ENCODE data around the gene ACSS1.

Gene ACSS1

DNA sequence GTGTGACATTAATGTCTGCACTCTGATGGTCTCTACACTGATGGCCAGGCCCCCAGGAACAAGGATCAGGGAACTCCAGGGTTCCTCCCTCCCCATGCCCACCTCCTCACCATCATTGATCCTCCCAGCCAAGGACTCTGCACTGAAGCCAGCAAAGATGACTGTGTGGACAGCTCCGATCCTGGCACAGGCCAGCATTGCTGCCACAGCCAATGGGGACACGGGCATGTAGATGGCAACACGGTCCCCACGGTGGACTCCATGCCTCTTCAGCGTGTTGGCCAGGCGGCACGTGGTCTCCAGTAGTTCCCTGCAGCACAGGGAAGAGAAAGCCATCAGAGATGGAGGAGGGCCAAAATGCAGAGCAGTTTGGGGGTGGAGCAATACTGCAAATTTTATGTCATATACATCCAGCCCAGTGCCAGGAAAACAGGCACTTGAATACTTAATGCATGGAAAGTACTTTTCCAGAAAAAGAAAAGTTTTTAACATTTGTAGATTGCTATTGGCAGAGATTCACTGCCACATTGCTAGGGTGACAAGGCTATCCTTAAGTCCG, 27.2 kb downstream of the ACSS1 start:
- DNase-seq (ENCODE audit: low read depth in 2 of 2) = no peak

DNA sequence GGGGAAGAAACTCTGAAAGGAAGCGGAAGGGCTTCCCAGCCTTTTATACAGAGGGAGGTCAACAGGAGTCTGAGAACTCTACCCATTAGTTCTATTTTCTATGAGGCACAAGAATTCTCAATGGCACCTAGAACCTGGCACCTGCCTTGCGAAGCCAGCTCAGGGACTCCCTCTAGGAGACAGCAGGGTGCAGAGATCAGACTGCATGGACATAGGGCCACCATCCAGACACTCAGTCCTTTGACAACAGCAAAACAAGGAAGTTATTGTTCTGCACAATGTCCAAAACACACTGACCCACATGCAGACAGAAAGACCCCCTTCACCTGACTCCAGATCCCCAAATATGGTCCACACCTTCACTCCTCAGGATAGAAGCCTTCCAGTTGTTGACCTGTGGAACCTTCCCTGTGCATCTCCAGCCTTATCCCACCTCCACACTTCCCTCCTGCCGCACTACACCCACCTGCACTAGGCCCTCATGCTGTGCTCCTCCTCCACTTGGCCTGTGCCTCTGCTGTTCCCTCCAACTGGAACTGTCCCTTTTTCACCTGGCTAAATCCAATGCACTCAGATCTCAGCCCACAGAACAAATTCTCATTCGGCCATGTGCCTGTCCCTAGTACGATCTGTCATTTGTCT, 27.8 kb downstream of the ACSS1 start:
- no peak for DNase-seq (ENCODE audit: low read depth in 2 of 2)

DNA sequence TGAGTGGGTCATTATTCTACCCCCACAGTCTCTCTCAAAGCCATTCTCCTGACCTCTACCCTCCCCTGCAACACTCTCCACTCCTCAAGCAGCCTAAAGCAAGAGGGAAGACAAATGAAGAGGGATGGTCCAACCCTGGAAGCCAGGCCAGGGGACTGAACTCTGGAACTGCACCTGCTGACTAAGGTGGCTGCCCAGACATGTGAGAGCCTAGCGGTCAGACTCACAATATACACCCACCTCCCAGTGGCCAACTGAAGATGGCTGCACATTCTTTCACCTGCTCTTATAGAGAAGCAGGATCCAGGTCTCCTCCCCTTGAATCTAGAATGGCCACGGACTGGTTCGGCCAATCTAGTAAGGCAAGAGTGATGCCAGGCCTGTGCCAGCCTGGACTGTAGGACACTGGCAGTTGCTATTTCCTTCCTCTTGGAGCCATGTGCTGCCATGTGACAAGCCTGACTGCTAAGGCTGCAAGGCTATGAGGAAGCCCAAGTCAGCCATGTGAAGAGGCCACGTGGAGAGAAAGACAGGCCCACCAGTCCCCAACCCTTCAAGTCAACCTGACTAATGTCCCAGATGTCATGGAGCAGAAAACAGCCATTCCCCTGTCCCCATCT, 31.8 kb downstream of the ACSS1 start:
- no peak for DNase-seq (ENCODE audit: low read depth in 2 of 2)

DNA sequence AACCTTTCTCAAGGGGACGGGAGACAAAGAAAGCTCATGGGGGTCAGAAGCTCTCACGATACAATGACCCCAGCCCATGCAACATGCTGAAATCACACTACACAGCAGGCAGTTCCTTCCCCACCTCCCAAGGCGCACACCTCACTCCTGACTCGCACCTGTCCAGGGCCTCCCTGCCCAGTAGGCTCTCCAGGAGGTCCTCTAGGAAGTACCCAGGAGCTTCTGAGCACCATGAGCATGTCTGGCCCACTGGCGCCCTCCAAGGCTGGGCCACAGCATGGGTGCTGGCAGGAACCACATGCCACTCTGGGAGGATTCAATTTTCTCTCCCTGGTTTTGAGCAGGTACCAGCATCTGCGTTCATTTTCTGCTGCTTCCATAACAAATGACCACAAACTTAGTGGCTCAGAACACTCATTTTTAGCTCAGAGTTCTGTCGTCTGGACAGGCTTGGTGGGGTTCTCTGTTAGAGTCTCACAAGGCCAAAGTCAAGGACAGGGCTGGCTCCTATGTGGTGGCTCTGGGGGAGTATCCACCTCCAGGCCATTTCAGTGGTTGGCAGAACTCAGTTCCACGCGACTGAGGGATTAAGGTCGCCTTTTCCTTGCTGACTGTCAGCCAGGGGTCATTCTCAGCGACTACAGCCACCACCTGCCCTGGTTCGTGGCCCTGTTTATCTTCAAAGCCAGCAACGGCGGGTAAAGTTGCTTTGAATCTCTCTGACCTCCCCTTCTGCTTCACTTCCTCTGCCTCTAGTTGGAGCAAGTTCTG, 32.7 kb downstream of the ACSS1 start:
- no peak for DNase-seq (ENCODE audit: low read depth in 2 of 2)

DNA sequence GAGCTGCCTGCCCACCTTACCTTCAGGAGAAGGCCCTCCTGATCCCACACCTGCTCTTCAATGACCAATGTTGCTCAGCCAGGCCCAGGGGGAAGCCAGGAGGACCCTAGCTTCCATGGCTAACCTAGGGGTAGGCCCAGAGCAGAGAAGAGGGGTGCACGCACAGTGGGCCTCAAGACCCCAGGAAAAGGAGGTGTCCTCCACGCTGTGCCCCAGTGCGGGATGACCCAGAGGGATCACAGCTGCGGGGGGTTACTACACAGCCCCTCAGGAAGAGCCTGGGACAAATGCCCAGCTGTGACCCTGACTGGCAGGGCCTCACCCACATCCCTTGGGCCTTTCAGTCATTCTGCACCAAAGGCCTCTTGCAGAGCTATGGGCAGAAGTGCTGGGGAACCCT, 33.8 kb downstream of the ACSS1 start:
- no peak for DNase-seq (ENCODE audit: low read depth in 2 of 2)

DNA sequence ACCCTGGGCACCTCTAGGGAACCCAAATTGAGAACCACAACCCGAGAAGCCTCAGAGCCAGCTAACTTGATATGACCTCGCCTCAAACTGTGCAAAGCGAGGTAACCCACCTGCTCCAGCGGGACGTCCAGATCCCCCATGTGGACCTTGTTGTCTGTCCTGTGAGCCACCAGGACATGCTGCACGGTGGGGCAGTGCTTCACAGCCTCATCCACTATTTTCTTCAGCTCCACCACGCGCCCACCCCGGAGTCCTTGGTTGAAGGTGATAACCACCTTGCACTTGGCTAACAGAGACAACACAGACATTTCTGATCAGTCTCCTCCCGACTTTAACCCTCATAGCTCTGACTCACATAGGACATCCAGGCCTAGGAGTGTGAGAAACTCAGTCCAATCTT, 34.6 kb downstream of the ACSS1 start:
- no peak for DNase-seq (ENCODE audit: low read depth in 2 of 2)

DNA sequence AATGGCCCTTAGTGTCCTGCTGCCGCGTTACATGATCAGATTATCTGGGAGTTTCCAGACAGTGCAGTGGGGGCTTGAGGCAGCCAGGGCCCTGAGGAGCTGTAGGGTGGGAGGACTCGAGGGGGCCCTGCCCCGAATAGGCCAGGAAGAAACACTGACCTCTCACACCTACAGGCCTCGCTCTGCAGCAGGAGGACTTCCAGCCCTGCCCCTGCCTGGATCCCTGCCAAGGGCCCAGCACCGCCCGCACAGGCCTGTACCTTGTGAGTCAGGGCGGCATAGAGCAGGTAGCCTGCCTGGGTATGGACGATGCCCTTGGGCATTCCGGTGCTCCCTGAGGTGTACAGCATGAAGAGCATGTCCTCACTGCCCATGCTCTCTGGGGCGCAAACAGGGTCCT, 35.3 kb downstream of the ACSS1 start:
- DNase-seq (ENCODE audit: low read depth in 2 of 2) = no peak

DNA sequence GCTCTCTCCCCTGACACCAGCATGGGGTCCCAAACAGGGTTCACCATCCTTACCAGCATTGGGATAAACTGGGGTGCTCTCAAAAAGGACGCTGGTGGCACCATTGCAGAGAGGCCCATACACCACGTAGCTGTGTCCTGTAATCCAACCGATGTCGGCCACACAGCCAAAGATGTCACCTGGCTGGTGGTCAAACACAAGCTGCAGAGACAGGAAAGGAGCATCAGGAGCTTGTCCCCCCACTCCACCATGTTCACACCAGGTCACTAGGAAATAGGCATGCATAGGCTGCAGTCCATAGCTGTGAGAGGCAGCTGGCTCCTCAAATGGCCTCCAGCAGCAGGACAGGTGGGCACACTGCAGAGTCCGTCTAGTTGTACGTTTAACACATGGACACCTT, 36.6 kb downstream of the ACSS1 start:
- no peak for DNase-seq (ENCODE audit: low read depth in 2 of 2)

DNA sequence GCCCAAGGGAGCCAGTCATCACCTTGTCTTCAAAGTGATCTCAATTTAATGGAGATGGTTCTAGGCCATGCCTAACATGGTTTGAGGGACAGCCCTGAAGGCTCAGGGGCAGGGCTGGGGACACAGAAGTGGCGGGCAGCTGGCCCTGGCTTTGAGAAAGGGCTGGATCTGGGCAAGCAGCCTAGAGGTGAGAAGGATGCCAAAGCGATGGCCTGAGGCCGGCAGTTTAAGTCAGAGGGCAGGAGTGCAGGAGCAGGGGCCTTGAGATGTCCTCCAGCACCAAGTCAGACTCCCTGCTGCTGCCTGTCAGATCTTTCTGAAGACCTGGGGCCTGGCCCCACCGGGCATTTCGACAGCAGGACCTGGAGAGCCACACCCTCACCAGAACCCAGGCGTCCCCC, 37.0 kb downstream of the ACSS1 start:
- no peak for DNase-seq (ENCODE audit: low read depth in 2 of 2)

DNA sequence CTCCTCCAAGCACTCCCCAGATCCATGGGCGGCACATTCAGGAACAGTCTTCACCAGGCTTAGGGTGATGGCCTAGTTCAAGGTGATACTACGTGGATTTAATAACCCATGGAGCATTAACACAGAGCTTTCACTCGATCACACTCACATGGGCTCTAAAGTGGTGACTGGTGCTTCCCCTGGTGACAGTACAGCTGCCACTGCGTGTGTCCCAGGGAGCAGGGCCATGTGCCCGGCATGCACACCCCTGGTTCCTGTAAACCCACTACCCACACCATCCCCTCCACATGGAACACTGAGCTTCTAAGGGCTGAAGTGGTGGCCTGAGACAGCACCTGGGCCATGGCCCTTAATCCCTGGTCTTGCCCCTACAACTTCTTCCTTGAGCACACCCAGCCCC, 37.6 kb downstream of the ACSS1 start:
- DNase-seq (ENCODE audit: low read depth in 2 of 2) = no peak

DNA sequence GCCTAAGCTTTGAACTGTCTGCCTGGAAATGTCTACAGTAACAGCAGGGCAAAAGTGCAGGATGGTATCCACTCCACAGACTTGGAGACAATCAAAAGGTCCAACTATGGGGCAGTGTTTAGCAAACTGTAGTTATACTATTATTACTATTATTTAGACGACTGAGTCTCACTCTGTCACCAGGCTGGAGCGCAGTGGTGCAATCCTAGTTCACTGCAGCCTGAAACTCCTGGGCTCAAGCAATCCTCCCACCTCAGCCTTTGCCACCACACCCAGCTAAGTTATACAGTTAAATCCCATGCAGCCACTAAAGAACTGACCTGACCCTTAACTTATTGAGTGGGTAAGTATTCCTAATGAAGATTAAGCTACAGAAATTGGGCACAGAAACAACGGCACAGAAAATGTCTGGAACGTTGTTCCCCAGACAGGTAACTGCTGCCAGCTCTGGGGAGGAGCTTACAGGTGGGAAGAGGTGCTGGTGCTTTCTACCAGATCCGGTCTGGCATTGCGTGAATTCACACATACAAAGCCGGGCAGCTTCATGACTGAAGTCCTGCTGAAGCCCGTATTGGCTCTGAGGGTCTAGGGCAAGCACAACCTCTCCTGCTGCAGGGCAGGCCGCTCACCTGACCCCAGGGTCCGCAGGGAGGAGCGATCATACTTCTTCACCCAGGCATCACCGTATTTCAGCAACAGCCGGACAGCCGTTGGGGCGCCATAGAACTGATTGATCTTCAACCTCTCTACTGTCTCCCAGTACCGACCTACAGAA, 38.4 kb downstream of the ACSS1 start:
- no peak for DNase-seq (ENCODE audit: low read depth in 2 of 2)

DNA sequence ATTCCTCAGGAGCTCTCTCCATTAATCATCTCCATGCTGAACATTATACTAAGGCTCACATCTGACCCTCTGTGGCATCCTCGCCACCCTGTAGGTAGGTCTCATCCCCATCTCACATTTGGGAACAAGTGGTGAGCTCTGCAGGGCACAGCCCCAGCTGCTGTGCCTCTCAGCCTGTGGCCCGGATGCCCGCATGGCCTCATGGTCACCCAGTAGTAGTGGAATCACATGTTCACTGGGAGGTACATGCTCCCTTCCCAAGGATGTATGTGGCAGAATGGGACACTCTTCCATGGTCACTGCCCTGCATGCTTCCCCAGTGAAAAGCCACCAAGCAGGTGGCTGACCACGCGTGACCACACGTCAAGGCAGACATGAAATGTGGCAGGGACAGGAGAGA, 39.1 kb downstream of the ACSS1 start:
- DNase-seq (ENCODE audit: low read depth in 2 of 2) = no peak

DNA sequence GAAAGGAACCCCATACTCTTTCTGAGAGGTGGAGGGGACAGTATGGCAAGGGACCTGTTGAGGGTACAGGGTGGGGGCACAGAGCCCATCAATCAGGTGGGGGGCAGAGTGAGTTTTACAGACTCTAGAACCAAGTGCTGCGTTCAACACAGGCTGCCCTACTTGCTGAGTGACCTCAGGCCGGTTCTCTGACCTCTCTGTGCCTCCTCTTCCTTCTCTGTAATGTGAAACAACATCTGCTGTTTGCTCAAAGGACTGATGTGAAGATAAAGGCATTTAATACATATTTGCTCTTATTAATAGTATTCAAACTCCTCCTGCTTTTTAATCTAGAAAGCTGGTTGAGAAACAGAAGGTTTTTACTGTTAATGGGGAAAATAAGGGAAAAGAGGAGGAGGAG, 39.5 kb downstream of the ACSS1 start:
- DNase-seq (ENCODE audit: low read depth in 2 of 2) = no peak

DNA sequence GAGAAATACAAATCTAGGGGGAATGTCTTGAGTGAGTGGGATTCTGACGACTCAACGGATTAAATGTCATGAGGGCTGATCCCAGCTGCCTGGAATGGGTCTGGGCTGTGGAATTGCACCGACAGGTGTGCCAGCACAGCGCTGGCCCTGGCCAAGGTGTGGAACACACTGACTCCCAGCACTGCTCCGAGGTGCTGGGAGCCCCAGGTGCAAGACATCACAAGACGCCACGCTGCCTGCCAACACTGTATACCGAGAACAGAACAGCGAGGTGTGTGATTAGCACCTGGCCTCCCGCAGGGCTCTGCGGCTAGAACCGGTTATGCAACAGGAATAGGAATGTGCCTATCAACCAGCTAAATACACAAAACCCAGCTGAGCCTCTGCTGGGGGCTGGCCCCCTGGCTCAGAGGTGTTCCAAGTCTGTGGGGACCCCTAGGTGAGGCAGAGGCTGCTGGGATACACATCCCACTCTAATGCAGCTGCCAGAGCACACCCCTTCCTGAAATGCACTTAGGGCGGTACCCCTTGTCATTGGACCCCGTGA, 40.6 kb downstream of the ACSS1 start:
- DNase-seq (ENCODE audit: low read depth in 2 of 2) = no peak

DNA sequence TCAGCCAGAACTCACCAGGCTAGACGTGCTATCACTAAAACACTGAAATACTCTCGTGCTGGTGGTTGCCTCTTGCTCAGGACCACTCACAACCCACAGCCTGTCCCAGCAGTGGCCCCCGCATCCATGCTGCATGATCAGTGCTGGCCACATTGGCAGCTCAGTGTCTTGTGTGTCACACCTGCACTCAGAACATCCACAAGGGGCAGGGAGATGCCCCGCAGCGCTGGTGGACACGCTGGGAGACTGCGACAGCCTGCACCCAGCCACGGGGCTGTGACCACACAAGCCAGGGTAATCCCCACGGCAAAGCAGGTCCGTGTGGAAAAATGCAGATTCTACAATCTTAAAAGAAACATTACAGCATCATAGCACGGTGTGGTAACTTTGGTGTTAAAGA, 41.5 kb downstream of the ACSS1 start:
- no peak for DNase-seq (ENCODE audit: low read depth in 2 of 2)

DNA sequence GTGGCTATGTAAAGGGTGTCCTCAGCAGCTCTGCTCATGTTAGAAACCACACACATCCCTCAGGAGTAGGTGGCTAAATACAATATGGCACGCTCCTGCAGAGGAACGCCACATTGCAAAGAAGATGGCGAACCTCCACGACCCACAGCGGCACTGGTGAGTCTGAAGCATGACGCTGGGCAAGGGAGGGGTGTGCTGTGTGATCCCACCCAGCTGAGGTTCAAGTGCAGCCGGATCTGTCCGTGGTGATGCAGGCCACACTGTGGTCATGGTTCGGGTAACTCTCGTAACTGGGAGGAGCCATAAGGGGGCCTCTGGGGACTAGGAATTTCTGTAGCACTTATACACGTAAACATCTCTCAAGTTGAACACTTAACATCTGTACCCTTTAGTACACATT, 42.0 kb downstream of the ACSS1 start:
- no peak for DNase-seq (ENCODE audit: low read depth in 2 of 2)

DNA sequence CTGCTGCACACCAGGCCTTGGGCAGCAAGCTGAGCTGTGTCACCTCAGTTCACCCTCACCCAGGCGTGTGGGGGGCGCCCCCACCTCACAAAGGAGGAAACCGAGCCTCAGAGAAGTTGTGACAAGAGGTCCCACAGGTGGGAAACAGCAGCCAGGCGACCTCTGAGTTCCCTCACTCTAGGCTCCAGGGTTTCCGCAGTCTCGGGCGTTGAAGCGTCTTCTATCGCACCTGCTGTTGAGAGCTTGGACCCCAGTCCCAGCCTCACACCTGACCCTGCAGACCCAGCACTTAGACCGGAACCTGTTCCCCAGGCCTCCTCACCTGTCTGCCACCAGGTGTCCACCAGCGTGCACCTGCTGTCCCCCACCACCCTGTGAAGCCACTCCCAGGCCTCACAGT, 43.1 kb downstream of the ACSS1 start:
- DNase-seq (ENCODE audit: low read depth in 2 of 2) = no peak

DNA sequence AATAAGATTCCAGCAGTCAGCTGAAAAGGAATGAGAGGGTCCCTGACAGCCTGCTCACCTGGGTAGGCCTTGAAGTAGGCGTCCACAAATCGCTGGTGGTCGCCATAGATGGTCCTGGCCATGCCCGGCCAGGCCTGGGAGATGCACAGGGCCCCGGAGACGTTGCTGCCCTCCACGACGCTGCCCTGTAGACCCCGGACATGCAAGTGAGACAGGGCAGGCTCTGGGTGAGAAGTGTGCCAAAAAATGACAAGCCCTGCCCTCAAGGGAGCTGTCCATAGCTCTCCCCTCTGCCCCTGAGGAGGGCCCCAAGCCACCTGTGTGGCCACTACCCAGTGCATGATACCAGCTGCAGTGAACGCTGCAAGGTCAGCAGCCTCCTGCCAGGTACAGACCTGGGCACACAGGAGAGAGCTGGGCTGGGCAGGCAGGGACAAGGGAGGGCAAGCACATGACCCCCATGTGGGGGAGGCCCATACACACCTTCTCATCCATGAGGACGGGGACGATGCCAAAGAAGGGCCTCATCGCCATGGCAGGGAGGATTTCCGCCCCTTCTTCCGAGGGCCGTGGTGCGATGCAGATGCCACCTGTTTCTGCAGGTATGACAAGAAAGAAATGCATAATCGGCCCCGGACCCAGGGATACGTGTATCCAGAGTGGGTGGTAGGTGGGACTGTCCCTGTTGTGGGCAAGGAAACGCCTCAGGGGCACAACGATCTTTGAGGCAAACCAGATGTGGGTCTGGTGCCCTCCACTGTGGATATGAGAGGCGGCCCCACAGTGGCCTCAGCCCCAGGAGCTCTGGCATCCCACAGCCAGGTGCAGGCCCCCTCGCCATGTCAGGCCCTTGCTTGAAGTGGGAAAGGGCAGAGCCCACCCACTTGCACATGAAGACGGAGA, 44.2 kb downstream of the ACSS1 start:
- DNase-seq (ENCODE audit: low read depth in 2 of 2) = no peak

DNA sequence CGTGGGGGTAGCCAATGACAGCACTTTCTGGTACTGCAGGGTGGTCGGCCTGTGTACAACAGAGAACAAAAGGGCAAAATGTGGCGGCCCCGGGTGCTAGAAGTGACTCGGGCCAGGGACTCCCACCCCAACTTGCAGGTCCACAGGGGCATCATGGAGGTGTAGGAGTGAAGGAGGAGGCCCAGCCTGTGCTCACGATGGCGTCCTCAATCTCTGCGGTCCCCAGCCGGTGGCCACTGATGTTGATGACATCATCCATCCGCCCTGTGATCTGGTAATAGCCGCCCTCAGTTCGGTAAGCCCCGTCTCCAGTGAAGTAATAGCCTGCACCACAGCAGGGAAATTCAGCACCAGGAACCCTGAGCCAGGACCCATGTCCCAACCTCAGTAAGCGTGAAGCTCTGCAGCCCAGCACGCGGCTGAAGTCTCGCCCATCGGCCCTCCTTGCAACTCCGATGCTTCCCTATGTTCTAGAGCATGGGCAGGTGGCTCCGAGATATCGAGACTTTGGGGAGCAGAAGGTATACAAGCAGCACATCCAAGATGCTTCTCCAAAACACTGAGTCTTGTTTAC, 45.2 kb downstream of the ACSS1 start:
- no peak for DNase-seq (ENCODE audit: low read depth in 2 of 2)

DNA sequence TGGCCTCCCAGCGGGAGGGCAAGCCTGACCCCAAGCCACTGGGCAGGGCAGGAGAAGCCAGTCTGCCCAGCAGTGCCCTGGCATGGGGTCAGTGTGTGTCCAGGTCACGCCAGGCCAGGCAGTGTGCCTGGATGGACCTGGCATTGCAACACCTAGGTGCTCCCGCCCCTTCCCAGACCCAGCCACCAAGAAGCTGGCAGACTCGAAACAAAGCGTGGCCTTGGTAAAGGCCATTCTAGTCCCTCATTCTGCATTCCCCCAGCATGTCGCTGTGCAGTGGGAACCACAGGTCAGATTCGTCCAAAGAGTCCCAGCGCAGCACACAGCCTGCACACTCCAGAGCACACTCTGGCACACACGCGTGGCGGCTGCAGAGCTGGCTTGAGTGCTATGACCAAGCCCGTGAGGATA, 46.1 kb downstream of the ACSS1 start:
- no peak for DNase-seq (ENCODE audit: low read depth in 2 of 2)

DNA sequence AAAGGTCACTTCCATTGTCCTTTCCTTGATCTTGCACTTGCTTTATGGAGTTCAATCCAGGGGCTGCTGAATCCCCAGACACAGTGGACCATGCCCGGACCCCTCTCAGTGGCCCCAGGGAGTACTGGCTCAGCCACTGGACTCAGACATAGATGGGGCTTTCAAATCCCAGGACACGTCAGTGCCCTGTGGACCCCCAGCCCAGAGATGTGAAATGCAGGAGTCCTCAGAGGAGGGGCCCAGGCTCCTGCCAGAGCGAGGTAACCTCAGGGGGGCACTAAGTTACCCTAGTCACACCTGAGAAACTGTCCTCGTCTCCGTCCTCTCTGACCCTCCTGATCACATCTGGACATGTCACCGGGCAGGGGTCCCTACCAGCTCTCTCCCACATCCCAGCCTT, 46.7 kb downstream of the ACSS1 start:
- DNase-seq (ENCODE audit: low read depth in 2 of 2) = no peak
